Mesenchymal stem cell (in vitro differentiated cells and primary cell): ENCODE measurements around the gene ACTR3.

Experiments used
- DNase-seq: peaks from one replicate; pipeline ENCODE4 v3.0.0-alpha.2; 2013
- H2AFZ ChIP-seq: one replicate; pipeline ENCODE4 v1.6.1; 2013; ENCODE audit warnings: low read depth, mild to moderate bottlenecking, control low read depth, inconsistent platforms, low read length, moderate library complexity
- H2AK5ac ChIP-seq: 2 replicates; pipeline ENCODE4 v1.6.1; 2013; ENCODE audit warnings: low read length, moderate library complexity, mild to moderate bottlenecking, inconsistent platforms; ENCODE audit not compliant: severe bottlenecking
- H2BK120ac ChIP-seq: one replicate; pipeline ENCODE4 v1.6.1; 2013; ENCODE audit warnings: low read depth, mild to moderate bottlenecking, inconsistent platforms, low read length, moderate library complexity
- H2BK12ac ChIP-seq, 2 experiments: one replicate each; pipeline ENCODE4 v1.6.1; 2013; ENCODE audit warnings: inconsistent platforms in 2 of 2, low read length in 2 of 2, mild to moderate bottlenecking in 2 of 2, moderate library complexity in 2 of 2, control low read depth in 1 of 2
- H2BK15ac ChIP-seq: one replicate; pipeline ENCODE4 v1.6.1; 2013; ENCODE audit warnings: mild to moderate bottlenecking, low read depth, inconsistent platforms; ENCODE audit not compliant: poor library complexity, severe bottlenecking
- H2BK5ac ChIP-seq: 2 replicates; pipeline ENCODE4 v1.6.1; 2013; ENCODE audit warnings: low read depth, mild to moderate bottlenecking, low read length, control low read depth, inconsistent platforms; ENCODE audit not compliant: poor library complexity, severe bottlenecking
- H3K14ac ChIP-seq, 2 experiments: one replicate each; pipeline ENCODE4 v1.6.1; 2013; ENCODE audit warnings: inconsistent platforms in 2 of 2, low read length in 2 of 2, control low read depth in 1 of 2, mild to moderate bottlenecking in 1 of 2, moderate library complexity in 1 of 2
- H3K18ac ChIP-seq, 2 experiments: one replicate each; pipeline ENCODE4 v1.6.1; 2013; ENCODE audit warnings: inconsistent platforms in 2 of 2, low read length in 2 of 2, control low read depth in 1 of 2, low read depth in 1 of 2, mild to moderate bottlenecking in 1 of 2
- H3K23ac ChIP-seq, 2 experiments: one replicate each; pipeline ENCODE4 v1.6.1; 2013; ENCODE audit warnings: inconsistent platforms in 2 of 2, low read length in 2 of 2, mild to moderate bottlenecking in 2 of 2, moderate library complexity in 2 of 2, control low read depth in 1 of 2
- H3K27ac ChIP-seq: 2 replicates; pipeline ENCODE4 v1.5.1; 2013; ENCODE audit warnings: mild to moderate bottlenecking, moderate library complexity, low read length, control low read depth, inconsistent platforms; ENCODE audit not compliant: poor library complexity, severe bottlenecking
- H3K27me3 ChIP-seq, 2 experiments: 2 replicates each; pipeline versions ENCODE4 v1.6.1 to v1.7.0; 2013; ENCODE audit warnings: low read length in 2 of 2, mild to moderate bottlenecking in 2 of 2, moderate library complexity in 2 of 2, control low read depth in 1 of 2, inconsistent platforms in 1 of 2; ENCODE audit not compliant: control insufficient read depth in 1 of 2, insufficient read depth in 1 of 2
- H3K36me3 ChIP-seq, 2 experiments: 2 replicates each; pipeline versions ENCODE4 v1.6.1 to v1.7.0; 2013; ENCODE audit warnings: low read length in 2 of 2, control low read depth in 1 of 2, inconsistent platforms in 1 of 2, low read depth in 1 of 2, mild to moderate bottlenecking in 1 of 2; ENCODE audit not compliant: insufficient read depth in 2 of 2, control insufficient read depth in 1 of 2
- H3K4ac ChIP-seq, 2 experiments: one replicate each; pipeline ENCODE4 v1.6.1; 2013; ENCODE audit warnings: inconsistent platforms in 2 of 2, low read length in 2 of 2, mild to moderate bottlenecking in 2 of 2, moderate library complexity in 2 of 2, control low read depth in 1 of 2, low read depth in 1 of 2
- H3K4me1 ChIP-seq: 2 replicates; pipeline ENCODE4 v1.6.1; 2013; ENCODE audit warnings: low read depth, low read length, control low read depth; ENCODE audit not compliant: control insufficient read depth, insufficient read depth
- H3K4me2 ChIP-seq: 2 replicates; pipeline ENCODE4 v1.6.1; 2013; ENCODE audit warnings: low read length, mild to moderate bottlenecking, inconsistent platforms; ENCODE audit not compliant: poor library complexity, severe bottlenecking
- H3K4me3 ChIP-seq, 2 experiments: 2 replicates each; pipeline versions ENCODE4 v1.5.1 to v1.7.0; 2013; ENCODE audit warnings: low read length in 2 of 2, mild to moderate bottlenecking in 2 of 2, control low read depth in 1 of 2, low read depth in 1 of 2; ENCODE audit not compliant: insufficient read depth in 1 of 2
- H3K79me1 ChIP-seq: replicated peaks from 2 replicates; pipeline ENCODE4 v1.6.1; 2013; ENCODE audit warnings: mild to moderate bottlenecking, control low read depth, low read length, inconsistent platforms; ENCODE audit not compliant: poor library complexity, severe bottlenecking
- H3K9ac ChIP-seq: 2 replicates; pipeline ENCODE4 v1.7.0; 2013; ENCODE audit warnings: mild to moderate bottlenecking, low read length, moderate library complexity
- H3K9me3 ChIP-seq: 2 replicates; pipeline ENCODE4 v1.7.0; 2013; ENCODE audit warnings: mild to moderate bottlenecking, low read length; ENCODE audit not compliant: control insufficient read depth
- H4K8ac ChIP-seq: one replicate; pipeline ENCODE4 v1.6.1; 2013; ENCODE audit warnings: inconsistent platforms, mild to moderate bottlenecking, low read length, moderate library complexity
- H4K91ac ChIP-seq: one replicate; pipeline ENCODE4 v1.6.1; 2013; ENCODE audit warnings: mild to moderate bottlenecking, low read length, inconsistent platforms
- WGBS: methylation state at CpG from one replicate; pipeline ENCODE4 v1.1.7; 2013; ENCODE audit warnings: mixed read lengths; 5-methylcytosine and 5-hydroxymethylcytosine counted together

The ACTR3 gene

GRCh38 chr2:113922335-113922734 is 32.4 kb downstream of the ACTR3 start:
- H3K27me3 ChIP-seq: no peaks in the 10 kb centered on the region
- H2AK5ac ChIP-seq: no peak overlapping the region
- no peak overlapping the region for H4K91ac ChIP-seq
- no peak overlapping the region for H3K23ac ChIP-seq
- H3K9ac ChIP-seq: no peak overlapping the region
- no peak overlapping the region for H4K8ac ChIP-seq
- no peak overlapping the region for H3K4ac ChIP-seq
- H2BK15ac ChIP-seq: no peak overlapping the region
- H3K4me2 ChIP-seq: no peak overlapping the region
- H3K4me3 ChIP-seq: no peak overlapping the region
- no peaks in the 10 kb centered on the region for H3K9me3 ChIP-seq
- H3K79me1 ChIP-seq: peaks cover 2% of the 10 kb centered on the region
- no peak overlapping the region for H3K14ac ChIP-seq
- DNase-seq: no peak
- no peak overlapping the region for H2AFZ ChIP-seq
- H2BK120ac ChIP-seq: no peak overlapping the region
- H3K4me1 ChIP-seq: no peaks in the 10 kb centered on the region
- H3K18ac ChIP-seq: no peak overlapping the region
- H3K36me3 ChIP-seq: peaks cover 11 to 91% of the 10 kb centered on the region in 2 experiments
- WGBS: 98% methylated on average over 6 of the region's 6 CpGs
- H2BK12ac ChIP-seq: no peak overlapping the region
- no peak overlapping the region for H2BK5ac ChIP-seq
- H3K27ac ChIP-seq: no peak overlapping the region

GRCh38 chr2:113922784-113923183 is 32.9 kb downstream of the ACTR3 start:
- Histone ChIP-seq H3K18ac (no peak overlapping the region), H3K36me3 (peaks cover 11 to 91% of the 10 kb centered on the region in 2 experiments), H3K27me3 (no peaks in the 10 kb centered on the region), H3K4me2 (no peak overlapping the region), H2BK15ac (no peak overlapping the region), H2AFZ (no peak overlapping the region), H3K4me3 (no peak overlapping the region), H3K14ac (no peak overlapping the region), H2AK5ac (no peak overlapping the region), H4K8ac (no peak overlapping the region), H2BK120ac (no peak overlapping the region), H3K4ac (no peak overlapping the region), H3K9me3 (no peaks in the 10 kb centered on the region), H3K9ac (no peak overlapping the region), H2BK5ac (no peak overlapping the region), H3K23ac (no peak overlapping the region), H3K4me1 (no peaks in the 10 kb centered on the region), H4K91ac (no peak overlapping the region), H3K27ac (no peak overlapping the region), H2BK12ac (no peak overlapping the region), H3K79me1 (peaks cover 2% of the 10 kb centered on the region)
- DNase-seq: no peak
- 96% methylated on average over 3 of the region's 3 CpGs for WGBS

GRCh38 chr2:113925884-113926283 is 36.0 kb downstream of the ACTR3 start:
- no peak overlapping the region for H2BK12ac ChIP-seq
- H4K8ac ChIP-seq: no peak overlapping the region
- no peaks in the 10 kb centered on the region for H3K27me3 ChIP-seq
- H3K36me3 ChIP-seq: peaks cover 11 to 90% of the 10 kb centered on the region in 2 experiments
- H3K79me1 ChIP-seq: peaks cover 3% of the 10 kb centered on the region
- H2AK5ac ChIP-seq: no peak overlapping the region
- 90% methylated on average over 6 of the region's 6 CpGs for WGBS
- peaks cover 3% of the 10 kb centered on the region for H3K4me1 ChIP-seq
- H3K4me3 ChIP-seq: no peak overlapping the region
- no peak overlapping the region for H3K27ac ChIP-seq
- H3K9me3 ChIP-seq: no peaks in the 10 kb centered on the region
- no peak overlapping the region for H3K9ac ChIP-seq
- H2AFZ ChIP-seq: no peak overlapping the region
- no peak overlapping the region for H3K4me2 ChIP-seq
- no peak overlapping the region for H2BK5ac ChIP-seq
- H3K14ac ChIP-seq: no peak overlapping the region
- no peak overlapping the region for H3K23ac ChIP-seq
- H2BK120ac ChIP-seq: no peak overlapping the region
- no peak for DNase-seq
- H3K4ac ChIP-seq: no peak overlapping the region
- H3K18ac ChIP-seq: no peak overlapping the region
- H4K91ac ChIP-seq: no peak overlapping the region
- H2BK15ac ChIP-seq: no peak overlapping the region

- Histone ChIP-seq H2BK12ac (no peak overlapping the region), H3K9me3 (no peaks in the 10 kb centered on the region), H3K4me1 (peaks cover 3% of the 10 kb centered on the region), H2BK5ac (no peak overlapping the region), H2BK120ac (no peak overlapping the region), H4K91ac (no peak overlapping the region), H3K27ac (no peak overlapping the region), H2AK5ac (no peak overlapping the region), H3K23ac (no peak overlapping the region), H4K8ac (no peak overlapping the region), H3K36me3 (peaks cover 11 to 90% of the 10 kb centered on the region in 2 experiments), H2BK15ac (no peak overlapping the region), H3K4me2 (no peak overlapping the region), H3K4ac (no peak overlapping the region), H3K14ac (no peak overlapping the region), H2AFZ (no peak overlapping the region), H3K18ac (no peak overlapping the region), H3K9ac (no peak overlapping the region), H3K79me1 (peaks cover 3% of the 10 kb centered on the region), H3K27me3 (no peaks in the 10 kb centered on the region), H3K4me3 (no peak overlapping the region)
- 98% methylated on average over 3 of the region's 3 CpGs for WGBS
- DNase-seq: no peak
Measured at GRCh38 chr2:113926314-113926713, 36.4 kb downstream of the ACTR3 start.
